Measurements from ENCODE around the gene CH25H.

The CH25H gene

GRCh38 chr10:89233033-89233432 is 25.9 kb upstream of the CH25H start:
- DNase-seq (ENCODE audit: low read depth in 2 of 2, low spot score in 1 of 2): no peak

- DNase-seq (ENCODE audit: low read depth in 2 of 2, low spot score in 1 of 2): no peak
Measured at GRCh38 chr10:89228962-89229361, 21.8 kb upstream of the CH25H start.

- no peak for DNase-seq (ENCODE audit: low read depth in 2 of 2, low spot score in 1 of 2)
Measured at GRCh38 chr10:89228146-89228545, 21.0 kb upstream of the CH25H start.

DNA sequence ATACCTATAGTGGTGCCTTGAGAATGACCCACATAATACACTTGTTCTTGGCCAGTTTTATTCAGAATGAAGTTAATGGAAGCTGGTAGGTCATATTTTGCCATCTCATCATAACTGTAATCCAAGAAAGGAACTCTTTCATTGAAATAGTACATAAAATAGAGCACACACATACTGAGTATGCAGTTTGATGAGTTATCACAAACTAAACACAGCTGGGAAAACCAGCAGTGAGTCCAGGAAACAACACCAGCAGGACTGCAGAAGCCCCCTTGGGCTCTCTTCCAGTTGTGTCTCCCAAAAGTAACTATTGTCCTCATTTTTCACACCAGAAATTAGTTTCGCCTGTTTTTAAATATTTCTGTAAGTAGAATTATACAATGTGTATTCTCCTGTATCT is 19.8 kb upstream of the CH25H start:
- DNase-seq (ENCODE audit: low read depth in 2 of 2, low spot score in 1 of 2): no peak

GRCh38 chr10:89224739-89225443 is 17.8 kb upstream of the CH25H start:
- no peak for DNase-seq (ENCODE audit: low read depth in 2 of 2, low spot score in 1 of 2)

DNA sequence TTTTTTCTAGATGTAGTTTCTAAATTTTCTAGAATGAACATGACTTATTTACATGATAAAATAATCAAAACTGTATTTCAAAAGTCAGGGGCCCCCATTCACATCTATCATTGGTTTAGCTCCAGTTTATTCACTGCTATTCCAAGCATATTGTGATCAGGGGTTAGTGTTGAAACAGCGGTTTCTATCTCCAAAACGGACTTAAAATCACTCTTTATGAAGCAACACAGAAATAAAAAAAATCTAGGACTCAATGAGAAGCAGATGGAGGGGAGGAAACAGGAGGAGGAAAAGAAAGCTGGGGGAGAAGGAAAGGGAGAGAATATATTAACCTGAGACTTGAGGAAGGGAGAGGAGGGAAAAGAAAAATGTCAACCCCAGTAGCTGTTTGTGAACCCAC is 14.8 kb upstream of the CH25H start:
- DNase-seq (ENCODE audit: low read depth in 2 of 2, low spot score in 1 of 2): no peak

DNA sequence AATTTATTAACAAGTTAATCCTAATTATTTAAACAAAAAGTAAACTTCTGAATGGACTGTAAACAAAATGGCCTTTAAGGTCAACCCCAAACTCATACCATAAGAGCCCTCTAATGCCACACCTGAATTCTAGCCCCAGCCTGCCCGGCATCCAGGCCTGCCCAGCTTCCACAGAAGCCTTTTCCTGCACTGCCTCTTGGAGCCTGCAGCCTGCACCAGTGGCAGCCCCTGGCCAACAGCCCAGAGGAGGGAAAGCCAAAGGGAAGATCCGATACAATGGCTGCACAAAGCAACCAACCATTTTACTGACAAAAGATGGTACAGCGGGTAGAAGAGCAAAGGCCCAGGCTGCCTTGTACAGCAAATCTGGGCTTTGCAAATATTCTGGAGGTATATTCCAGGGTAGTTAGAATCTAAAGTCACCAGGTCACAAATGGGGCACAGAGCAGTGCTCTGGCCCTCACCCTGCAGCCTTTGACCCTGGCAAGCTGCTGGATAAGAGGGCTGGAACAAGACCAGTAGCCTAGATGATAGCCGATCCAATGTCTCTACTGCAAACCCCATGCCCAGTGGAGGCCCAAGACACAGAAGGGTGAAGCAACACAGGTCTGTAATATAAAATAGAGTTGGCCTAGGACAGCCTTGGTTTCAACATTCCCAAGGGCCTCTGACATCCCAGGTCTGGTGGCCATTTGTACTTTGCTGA is 12.5 kb upstream of the CH25H start:
- no peak for DNase-seq (ENCODE audit: low read depth in 2 of 2, low spot score in 1 of 2)

DNA sequence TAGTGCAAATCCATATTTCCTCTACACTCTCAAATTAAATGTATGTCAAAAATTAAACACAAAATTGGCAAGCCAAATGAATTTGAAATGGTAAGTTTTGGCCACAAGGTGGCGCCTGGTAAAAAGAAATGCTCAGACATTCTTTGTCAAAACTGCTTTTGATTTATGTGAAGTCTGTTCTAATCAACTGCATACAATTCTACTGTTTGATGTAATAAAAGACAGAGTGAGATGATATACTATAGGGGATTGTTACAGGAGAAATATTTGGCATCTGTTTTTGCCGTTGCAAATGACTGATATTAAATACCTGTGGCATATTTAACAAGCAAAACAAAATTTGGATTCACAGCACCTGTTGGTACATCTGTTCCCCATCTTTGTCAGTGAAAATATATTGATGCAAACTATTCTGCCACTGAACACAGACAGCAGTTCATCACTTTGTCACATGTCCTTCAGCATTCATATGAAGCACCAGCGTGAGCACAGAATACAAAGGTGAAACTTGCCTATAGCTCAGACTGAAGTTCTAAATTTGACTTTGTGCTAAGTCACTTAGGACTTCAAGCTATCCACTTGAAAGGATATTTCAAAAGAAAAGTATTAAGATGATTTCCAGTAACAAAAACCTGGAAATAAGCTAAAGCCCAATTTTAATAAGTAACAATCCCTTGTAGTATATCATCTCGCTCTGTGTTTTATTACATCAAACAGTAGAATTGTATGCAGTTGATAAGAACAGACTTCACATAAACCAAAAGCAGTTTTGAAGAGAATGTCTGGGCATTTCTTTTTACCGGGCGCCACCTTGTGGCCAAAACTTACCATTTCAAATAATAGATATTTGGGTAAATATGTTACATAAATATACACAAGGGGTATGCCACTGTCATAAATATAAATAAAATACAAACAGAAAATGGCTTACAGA is 10.2 kb upstream of the CH25H start:
- peak in 1 of 2 donors; percentile 54 for DNase-seq (ENCODE audit: low read depth in 2 of 2, low spot score in 1 of 2)

DNA sequence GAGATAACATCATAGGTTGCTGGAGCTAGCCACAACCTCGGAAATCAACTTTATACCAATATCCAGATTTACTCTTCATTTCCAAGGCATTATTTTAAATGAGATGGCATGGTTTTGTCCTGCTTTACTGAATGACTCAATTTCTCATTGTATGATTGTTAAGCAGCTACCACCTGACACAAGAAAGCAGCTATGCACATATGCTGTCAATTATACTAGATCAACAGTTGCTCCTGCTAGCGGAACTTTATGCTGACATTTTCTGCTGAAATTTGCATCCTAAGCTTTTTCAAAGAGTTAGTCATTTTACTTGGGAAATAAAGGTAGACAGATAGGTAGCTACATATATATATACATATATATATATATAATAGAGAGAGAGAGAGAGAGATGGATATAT is 8.9 kb upstream of the CH25H start:
- DNase-seq (ENCODE audit: low read depth in 2 of 2, low spot score in 1 of 2): no peak

DNA sequence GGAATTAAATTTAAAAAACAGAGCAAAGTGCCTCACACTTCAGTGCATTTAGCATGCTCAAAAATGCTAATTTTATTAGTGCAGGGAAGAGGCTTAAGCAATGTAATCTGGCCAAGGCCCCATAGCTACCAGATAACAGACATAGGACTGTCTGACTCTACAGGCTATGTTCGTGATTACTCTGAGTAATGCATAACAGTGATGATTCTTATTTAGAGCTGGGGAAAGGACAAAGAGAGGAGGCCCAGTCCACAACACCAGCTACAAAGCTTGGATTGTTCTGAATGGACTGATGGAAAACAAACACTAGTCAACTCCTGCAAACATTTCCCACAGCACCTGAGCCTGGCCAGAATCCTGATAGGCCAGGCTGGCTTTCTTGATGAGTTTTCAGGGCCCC is 8.4 kb upstream of the CH25H start:
- DNase-seq (ENCODE audit: low read depth in 2 of 2, low spot score in 1 of 2): no peak

DNA sequence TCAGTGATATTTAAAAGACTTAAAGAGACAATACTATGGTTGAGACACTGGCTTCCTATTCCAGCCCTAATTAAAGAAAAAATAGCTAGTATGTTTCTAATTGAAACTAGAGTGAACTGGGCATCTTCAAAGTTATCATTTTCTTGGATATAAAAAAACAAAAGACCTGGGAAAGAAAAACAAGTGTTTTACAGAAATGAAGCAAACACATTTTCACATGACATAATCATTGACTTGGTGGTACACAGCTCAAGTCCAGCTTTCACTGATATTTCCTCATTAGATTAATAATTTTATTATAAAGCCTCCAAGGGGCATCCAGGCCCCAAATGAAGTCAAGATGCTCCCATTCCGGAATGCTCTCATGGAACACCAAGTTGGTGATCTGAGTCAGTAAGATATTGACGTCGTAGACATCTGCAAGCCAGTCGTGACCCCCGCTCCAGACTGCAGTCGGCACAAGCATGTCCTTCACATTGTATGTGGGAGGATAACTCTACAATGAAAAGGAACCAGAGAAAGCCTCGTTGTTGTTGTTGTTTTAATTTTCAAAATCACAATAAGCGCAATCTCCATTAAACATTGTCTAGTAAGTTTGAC is 7.5 kb upstream of the CH25H start:
- no peak for DNase-seq (ENCODE audit: low read depth in 2 of 2, low spot score in 1 of 2)

DNA sequence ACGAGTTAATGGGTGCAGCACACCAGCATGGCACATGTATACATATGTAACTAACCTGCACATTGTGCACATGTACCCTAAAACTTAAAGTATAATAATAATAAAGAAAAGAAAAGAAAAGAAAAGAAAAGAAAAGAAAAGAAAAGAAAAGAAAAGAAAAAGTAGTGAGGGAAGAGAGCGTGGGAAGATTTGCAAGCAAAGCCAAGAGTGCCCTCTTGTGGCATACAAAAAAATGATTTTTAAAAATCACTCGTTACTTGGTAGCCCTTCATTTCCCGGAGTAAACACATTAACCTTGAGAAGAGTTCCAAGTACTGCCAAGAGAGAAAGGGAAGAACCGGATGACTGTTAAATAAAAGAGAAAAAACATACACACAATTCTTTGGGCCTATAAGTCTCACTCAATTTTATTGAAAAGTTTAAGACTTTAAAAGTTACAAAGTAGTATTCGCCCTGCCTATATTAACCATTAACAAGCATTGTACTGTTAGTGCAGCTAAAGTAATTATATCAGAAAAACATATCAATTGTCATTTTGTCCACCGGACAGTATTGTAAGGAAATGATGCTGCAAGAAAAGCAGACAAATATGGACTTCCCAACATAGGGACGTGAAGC is 6.2 kb upstream of the CH25H start:
- DNase-seq (ENCODE audit: low read depth in 2 of 2, low spot score in 1 of 2): no peak

- DNase-seq (ENCODE audit: low read depth in 2 of 2, low spot score in 1 of 2): no peak
Measured at GRCh38 chr10:89210794-89211425, 3.8 kb upstream of the CH25H start.

GRCh38 chr10:89209718-89210117 is 2.6 kb upstream of the CH25H start:
- no peak for DNase-seq (ENCODE audit: low read depth in 2 of 2, low spot score in 1 of 2)

DNA sequence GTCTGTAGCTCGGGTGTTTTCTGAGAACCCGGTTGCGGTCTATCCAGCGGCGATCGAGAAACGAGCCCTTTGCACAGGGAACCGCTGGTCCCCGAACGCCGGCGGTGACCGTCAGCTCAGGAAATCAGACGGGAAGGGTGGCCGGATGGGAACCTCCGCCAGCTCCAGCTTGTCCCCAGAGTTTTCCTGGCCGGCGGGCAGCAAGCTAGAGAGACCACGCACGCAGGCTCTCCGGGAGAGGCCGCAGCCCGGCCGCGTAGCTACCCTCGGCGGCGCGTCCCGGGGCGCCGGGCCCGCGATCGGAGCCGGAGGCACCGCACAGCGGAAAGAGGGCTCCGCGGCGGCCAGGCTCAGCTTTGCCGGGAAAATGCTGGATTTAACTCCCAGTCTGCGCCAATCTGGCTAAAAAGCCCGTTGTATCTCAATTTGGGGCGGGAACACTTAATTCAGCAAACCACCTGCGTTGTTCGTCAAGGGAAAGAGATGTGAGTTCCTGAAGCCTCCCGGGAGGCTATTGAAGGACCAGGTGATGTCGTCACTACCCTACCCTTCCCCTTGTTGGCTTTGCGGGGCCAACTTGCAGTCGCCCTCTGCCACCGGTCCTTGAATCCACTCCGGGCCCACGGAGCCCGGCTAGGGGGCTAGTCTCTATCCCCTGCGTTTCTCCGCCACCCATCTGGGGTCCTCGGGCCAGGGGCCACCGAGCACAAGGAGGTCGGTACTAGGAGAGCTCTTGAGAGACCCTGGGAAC is 859 bp upstream of the CH25H start:
- DNase-seq (ENCODE audit: low read depth in 2 of 2, low spot score in 1 of 2): no peak

GRCh38 chr10:89206402-89207180 is 526 bp downstream of the CH25H start:
- DNase-seq (ENCODE audit: low read depth in 2 of 2, low spot score in 1 of 2): no peak

DNA sequence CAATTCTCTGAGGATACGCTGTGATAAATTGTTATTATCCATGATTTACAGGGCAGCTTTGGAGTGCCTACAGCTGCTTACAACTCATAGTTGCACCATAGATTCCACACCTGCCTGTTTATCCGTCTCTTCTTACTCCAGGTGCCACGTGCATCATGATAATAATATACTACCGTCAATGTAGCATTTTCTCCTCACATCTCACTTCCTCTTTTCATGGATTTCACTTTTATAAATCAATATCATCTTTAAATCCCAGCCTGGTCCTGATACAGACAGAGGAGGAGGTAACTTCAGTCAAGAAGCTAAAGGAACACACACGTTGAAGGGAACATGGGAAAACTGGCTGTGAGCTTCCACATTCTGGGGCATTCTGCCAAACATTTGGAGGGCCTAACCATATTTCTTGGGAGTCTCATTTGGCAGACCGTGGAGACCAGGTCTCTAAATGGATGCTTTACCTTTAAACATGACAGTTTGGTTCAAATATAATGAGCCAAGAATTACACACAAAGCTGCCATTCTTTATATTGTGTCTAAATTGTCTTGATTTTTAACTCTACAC is 2.4 kb downstream of the CH25H start:
- DNase-seq (ENCODE audit: low read depth in 2 of 2, low spot score in 1 of 2): no peak

- no peak for DNase-seq (ENCODE audit: low read depth in 2 of 2, low spot score in 1 of 2)
Measured at GRCh38 chr10:89203237-89203636, 3.9 kb downstream of the CH25H start.

DNA sequence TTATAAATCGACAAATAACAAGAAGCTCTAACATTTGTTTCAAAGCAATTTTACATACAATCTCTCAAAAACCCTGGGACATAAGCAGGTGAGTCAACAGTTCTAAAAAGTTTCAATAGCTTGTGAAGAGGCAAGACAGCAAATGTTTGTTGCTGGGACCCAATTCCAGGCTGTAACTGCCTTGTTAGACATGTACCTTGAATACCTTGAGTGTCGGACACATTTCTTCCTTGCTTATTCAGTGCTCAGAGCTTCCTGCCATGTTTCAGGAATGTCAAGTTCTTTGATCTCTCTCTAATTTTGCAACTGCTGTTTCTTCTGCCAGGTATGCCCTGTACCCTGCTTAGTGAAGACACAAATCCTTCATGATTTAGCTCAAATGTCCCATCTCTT is 5.1 kb downstream of the CH25H start:
- no peak for DNase-seq (ENCODE audit: low read depth in 2 of 2, low spot score in 1 of 2)
